Measurements from ENCODE around the gene CIRBP. TPM values are rescaled to one million over a fixed set of nuclear protein-coding genes. Genes with fewer than 3 reads are reported as not detected.

Gene CIRBP
- total and polyA plus RNA-seq, 9 of the 15 experiments (the other 6 are each of a cell fraction or from before 2014, with no cell fraction given): 20.5 to 327 (median 176) TPM

GRCh38 chr19:1269478-1270212 lies 513 bp downstream of the CIRBP start (continued):
- TF ChIP-seq CCNT2 (IDR thresholded peaks at IDR 0.05; ENCODE audit: borderline replicate concordance, extremely low read depth, insufficient read length, low read depth, low read length): peak; percentile 83
- TF ChIP-seq CHD7 (IDR thresholded peaks at IDR 0.05; ENCODE audit: low read depth, low read length): no peak
- TF ChIP-seq POLR3A (IDR thresholded peaks at IDR 0.05; ENCODE audit: borderline replicate concordance, extremely low read depth, insufficient read depth, insufficient read length): no peak
- TF ChIP-seq ELF1 (tag; IDR thresholded peaks at IDR 0.05): peak; percentile 42; the same call in 1 of the 2 replicates
- peak; percentile 97 to 98 for TF ChIP-seq NRF1 (conservative IDR thresholded peaks at IDR 0.05 in 1 of 2, IDR thresholded peaks at IDR 0.05 in 1 of 2)
- no peak for TF ChIP-seq ATF7 (IDR thresholded peaks at IDR 0.05)
- TF ChIP-seq ZNF134 (CRISPR knock-in tag; conservative IDR thresholded peaks at IDR 0.05): no peak
- no peak for TF ChIP-seq CLOCK (CRISPR knock-in tag; IDR thresholded peaks at IDR 0.05; ENCODE audit: borderline replicate concordance)
- TF ChIP-seq IRF1 (CRISPR knock-in tag; IDR thresholded peaks at IDR 0.05; ENCODE audit: borderline replicate concordance): no peak

Measured in K562 (cell line).